HG03280 (cell line): ENCODE measurements around the gene OPRD1.
A peak's percentile ranks its signal among the peaks of the same experiment; 100 is the strongest.

ENCODE experiments used
- ATAC-seq: cut with Tn5 transposase; IDR thresholded peaks from one replicate; pipeline ENCODE4 v1.9.1; 2021; ENCODE audit warnings: mild to moderate bottlenecking, moderate library complexity; ENCODE audit not compliant: unreplicated experiment

OPRD1 gene

GRCh38 chr1:28882009-28882628, 70.1 kb downstream of the OPRD1 start:
- no peak for ATAC-seq

GRCh38 chr1:28883242-28883616, 71.3 kb downstream of the OPRD1 start:
- no peak for ATAC-seq

DNA sequence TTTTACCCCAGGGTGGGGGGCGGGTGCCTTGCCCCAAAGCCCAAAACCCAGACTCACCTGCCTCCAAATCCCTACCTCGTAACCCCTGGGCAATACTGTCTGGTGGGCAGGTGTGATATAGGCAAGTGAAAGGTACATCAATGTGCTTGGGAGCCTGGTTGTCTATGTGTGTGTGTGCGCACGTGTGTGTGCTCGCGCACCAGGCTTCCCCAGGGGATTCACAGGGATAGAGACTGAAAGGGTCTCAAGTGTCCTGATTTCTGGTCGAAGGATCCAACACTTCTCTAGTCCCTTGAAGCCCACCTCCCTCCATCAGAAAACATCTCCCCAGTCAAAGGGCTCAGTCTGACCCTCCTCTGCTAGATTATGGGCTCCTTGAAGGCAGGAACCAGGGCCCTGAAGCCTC, 73.5 kb downstream of the OPRD1 start:
- ATAC-seq = no peak

GRCh38 chr1:28885977-28886730, 74.2 kb downstream of the OPRD1 start:
- ATAC-seq = no peak

GRCh38 chr1:28886731-28887418, 74.9 kb downstream of the OPRD1 start:
- ATAC-seq = peak; percentile 71

DNA sequence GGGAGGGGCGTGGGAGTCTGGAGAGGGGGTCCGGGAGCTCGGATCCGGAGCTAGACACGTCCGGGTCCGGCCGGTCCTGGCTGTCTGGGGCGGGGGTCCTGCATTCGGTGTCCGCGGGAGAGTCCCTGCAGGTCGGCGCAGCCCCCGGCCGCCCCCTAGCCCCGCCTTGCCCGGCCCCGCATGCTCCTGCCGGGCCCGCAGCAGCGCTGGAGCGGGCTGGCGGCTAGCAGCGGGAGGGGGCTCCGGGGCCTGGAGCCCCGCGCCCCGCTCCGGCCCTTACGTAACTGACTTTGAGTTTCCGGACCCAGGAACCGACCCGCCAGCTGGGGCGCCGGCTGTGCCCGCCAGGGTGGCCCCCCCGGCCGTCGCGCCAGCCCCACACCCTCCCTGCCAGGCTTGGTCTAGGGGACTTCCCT, 75.5 kb downstream of the OPRD1 start:
- no peak for ATAC-seq

DNA sequence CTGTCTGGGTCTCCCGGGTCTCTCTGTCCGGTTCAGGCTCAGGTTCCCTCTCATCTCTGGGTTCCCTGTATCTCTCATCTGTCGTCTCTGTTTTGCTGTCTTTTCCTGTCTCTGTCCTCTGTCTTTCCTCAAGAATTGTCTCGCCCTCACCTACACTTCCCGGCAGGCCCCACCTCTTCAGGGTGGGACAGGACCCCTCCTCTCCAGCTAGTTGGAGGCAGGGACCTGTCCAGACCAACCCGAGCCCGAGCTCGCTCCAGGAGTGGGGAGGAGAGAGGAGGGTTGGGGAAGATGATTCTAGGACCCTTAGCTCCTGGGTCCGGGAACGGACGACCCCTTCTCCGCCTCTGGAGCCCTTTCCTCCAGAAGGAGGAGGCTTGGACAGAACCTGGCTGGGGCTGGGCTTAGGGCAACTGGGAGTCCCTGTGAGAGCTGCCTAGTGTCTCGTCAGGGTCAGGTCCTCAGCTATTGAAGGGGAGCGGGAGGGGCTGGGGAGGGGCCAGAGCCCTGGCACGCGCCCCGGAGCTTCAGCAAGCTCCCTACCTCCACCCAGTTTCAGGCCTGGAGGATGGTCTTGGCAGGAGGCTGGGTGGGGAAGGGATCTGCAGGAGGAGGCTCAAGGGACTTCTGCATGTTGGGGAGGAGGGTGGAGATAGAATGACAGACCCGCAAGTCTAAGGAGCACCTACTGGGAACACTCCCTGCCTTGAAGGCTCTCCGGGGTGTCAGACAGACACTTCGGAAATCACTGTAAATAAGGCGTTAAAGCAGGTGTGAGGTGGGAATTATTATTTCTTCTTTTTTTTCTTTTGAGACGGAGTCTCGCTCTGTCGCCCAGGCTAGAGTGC, 76.1 kb downstream of the OPRD1 start:
- no peak for ATAC-seq

DNA sequence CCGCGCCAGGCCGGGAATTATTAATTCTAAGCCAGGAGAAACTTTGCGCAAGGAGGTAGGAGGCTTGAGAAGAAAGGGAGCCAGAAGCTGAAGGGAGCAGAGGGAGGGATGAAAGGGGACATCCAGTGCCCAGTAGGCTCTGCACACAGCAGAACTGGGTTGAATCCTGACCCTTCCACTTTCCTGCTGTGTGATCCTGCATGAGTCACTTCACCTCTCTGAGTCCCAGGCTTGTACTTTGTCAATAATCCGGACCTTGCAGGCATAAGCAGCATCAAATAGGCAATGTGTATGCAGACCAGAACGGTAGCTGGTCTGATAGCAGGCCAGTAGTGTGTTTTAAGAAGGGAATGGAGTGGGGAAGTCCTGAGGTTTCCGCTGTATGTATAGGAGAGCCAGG, 76.9 kb downstream of the OPRD1 start:
- ATAC-seq = no peak

- no peak for ATAC-seq
These were observed 77.4 kb downstream of the OPRD1 start for GRCh38 chr1:28889357-28889756.

GRCh38 chr1:28890435-28890834, 78.5 kb downstream of the OPRD1 start:
- no peak for ATAC-seq

GRCh38 chr1:28890836-28891235, 78.9 kb downstream of the OPRD1 start:
- ATAC-seq = no peak

DNA sequence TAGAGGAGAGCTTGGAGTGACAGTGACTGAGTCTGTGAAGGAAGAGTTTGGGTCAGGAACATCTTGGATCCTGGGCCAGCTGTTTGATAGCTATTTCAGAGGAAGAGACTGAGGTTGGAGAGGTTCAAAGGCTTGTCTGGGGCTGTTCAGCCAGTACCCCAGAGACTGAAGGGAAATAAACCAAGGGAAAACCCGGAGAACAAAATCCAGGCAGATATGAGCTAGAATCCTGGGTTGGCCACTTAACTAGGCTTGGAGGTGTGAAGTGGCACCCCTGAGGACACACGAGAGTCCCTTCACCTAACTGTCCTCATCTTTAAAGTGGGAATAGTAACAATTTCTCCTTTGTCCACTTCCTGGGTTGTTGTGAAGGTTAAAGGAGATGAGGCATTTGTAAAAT, 79.3 kb downstream of the OPRD1 start:
- ATAC-seq = no peak

DNA sequence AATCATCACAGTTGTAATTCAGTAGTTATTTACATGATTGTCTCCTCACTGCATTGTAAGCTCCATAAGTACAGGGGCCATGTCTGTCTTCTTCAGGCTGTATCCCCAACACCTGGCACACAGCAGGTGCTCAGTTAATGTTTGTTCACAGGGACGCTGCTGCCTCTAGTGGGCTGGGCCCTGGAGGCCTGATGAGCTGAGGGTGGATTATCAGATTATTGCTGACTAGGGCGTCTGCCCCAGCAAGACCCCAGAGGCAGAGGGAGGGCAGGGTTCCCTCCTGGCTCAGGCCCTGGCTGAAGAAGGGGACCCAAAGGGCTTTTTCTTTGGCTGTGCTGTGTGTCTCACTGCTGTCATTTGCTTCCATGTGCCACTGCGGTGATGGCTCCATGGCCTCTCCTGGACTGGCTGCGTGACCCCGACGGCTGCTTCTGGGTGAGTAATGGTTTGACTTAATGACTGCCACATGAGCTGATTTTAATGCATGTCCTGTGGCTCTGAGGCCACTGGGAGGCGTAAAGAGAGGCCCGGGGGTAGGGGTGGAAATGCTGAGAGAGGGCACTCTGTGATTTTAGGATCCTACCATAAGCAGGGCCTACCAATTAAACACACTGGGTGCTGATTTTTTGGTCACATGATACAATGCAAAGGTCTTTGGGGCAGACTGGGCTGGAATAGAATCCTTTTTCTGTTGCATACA, 81.6 kb downstream of the OPRD1 start:
- ATAC-seq = no peak

GRCh38 chr1:28894785-28895184, 82.8 kb downstream of the OPRD1 start:
- ATAC-seq = no peak

GRCh38 chr1:28895896-28896608, 84.1 kb downstream of the OPRD1 start:
- ATAC-seq = no peak

GRCh38 chr1:28896609-28896986, 84.6 kb downstream of the OPRD1 start:
- no peak for ATAC-seq

DNA sequence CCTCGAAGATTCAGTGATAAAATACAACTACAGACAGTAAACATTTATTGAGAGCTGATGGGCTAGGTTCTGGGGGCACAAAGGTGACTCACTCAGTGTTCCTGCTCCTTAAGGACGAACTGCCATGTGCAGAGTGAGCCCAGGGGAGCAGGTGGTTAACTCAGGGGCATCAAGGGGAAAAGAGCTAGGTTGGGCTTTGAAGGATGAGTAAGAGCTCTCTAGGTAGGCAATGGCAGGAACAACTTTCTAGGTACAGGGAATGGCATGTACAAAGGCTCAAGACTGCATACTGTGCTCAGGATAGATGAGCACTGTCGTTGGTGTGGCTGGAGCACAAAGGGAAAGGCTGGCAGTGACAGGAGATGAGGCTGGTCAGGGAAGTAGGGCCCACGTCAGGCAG, 85.8 kb downstream of the OPRD1 start:
- ATAC-seq = no peak

GRCh38 chr1:28898405-28898881, 86.5 kb downstream of the OPRD1 start:
- no peak for ATAC-seq

GRCh38 chr1:28899267-28899666, 87.3 kb downstream of the OPRD1 start:
- ATAC-seq = no peak

- ATAC-seq = no peak
These were observed 88.6 kb downstream of the OPRD1 start for GRCh38 chr1:28900562-28900961.
